ENCODE data around the gene C1QTNF12. TPM values are rescaled to one million over a fixed set of nuclear protein-coding genes. Genes with fewer than 3 reads are reported as not detected.

Gene C1QTNF12
- total RNA-seq, 2 donors from 2014 or later, result not detected

GRCh38 chr1:1273512-1274298 is 27.2 kb upstream of the C1QTNF12 start, which contains the start of gene UBE2J2:
UBE2J2 (minus strand) TSS chr1:1273854; CDS start chr1:1267992, 5,862 bp downstream.
- Histone ChIP-seq H3K27me3 (no peaks in the 10 kb centered on the region), H3K9me3 (no peaks in the 10 kb centered on the region), H3K4me3 (peak within 1 kb of the TSS; percentile 95 to 96), H3K36me3 (no peaks in the 10 kb centered on the region), H3K4me1 (peaks cover 0 to 49% of the 10 kb centered on the region in 2 donors), H3K27ac (peak within 1 kb of the TSS; percentile 84 to 89)
- TF ChIP-seq CTCF (IDR thresholded peaks at IDR 0.05), result peak in 1 of 2 donors; percentile 33
- peak; percentile 90 for DNase-seq (ENCODE audit: low spot score)

GRCh38 chr1:1273209-1273511 is 26.6 kb upstream of the C1QTNF12 start:
- DNase-seq (ENCODE audit: low spot score), result no peak
- H3K27ac ChIP-seq, result peak overlapping the region; percentile 84 to 89
- no peak for TF ChIP-seq CTCF (IDR thresholded peaks at IDR 0.05)
- H3K27me3 ChIP-seq, result no peaks in the 10 kb centered on the region
- peak overlapping the region; percentile 95 to 96 for H3K4me3 ChIP-seq
- no peaks in the 10 kb centered on the region for H3K9me3 ChIP-seq
- peaks cover under 1% of the 10 kb centered on the region for H3K36me3 ChIP-seq
- H3K4me1 ChIP-seq, result peaks cover 0 to 49% of the 10 kb centered on the region in 2 donors

GRCh38 chr1:1272341-1273208 is 26.1 kb upstream of the C1QTNF12 start:
- DNase-seq (ENCODE audit: low spot score), result no peak
- Histone ChIP-seq H3K4me1 (peaks cover 0 to 49% of the 10 kb centered on the region in 2 donors), H3K27ac (peak overlapping the region; percentile 84 to 89), H3K27me3 (no peaks in the 10 kb centered on the region), H3K36me3 (peaks cover 6% of the 10 kb centered on the region), H3K9me3 (no peaks in the 10 kb centered on the region), H3K4me3 (peak overlapping the region; percentile 95 to 96)
- no peak for TF ChIP-seq CTCF (IDR thresholded peaks at IDR 0.05)

- no peak for DNase-seq (ENCODE audit: low spot score)
- Histone ChIP-seq H3K4me3 (peak overlapping the region in 1 of 2 donors; percentile 6), H3K4me1 (peaks cover 0 to 49% of the 10 kb centered on the region in 2 donors), H3K9me3 (no peaks in the 10 kb centered on the region), H3K36me3 (peaks cover 16% of the 10 kb centered on the region), H3K27me3 (no peaks in the 10 kb centered on the region), H3K27ac (no peak overlapping the region)
- TF ChIP-seq CTCF (IDR thresholded peaks at IDR 0.05), result no peak
These were observed 24.3 kb upstream of the C1QTNF12 start for GRCh38 chr1:1270813-1271212.

- peaks cover 36% of the 10 kb centered on the region for H3K36me3 ChIP-seq
- H3K4me1 ChIP-seq, result peaks cover 0 to 39% of the 10 kb centered on the region in 2 donors
- no peak for DNase-seq (ENCODE audit: low spot score)
These were observed 21.8 kb upstream of the C1QTNF12 start for GRCh38 chr1:1268284-1268682.

More at GRCh38 chr1:1268284-1268682, 21.8 kb upstream of the C1QTNF12 start:
- no peak overlapping the region for H3K4me3 ChIP-seq
- H3K9me3 ChIP-seq, result no peaks in the 10 kb centered on the region
- no peaks in the 10 kb centered on the region for H3K27me3 ChIP-seq
- no peak overlapping the region for H3K27ac ChIP-seq
- TF ChIP-seq CTCF (IDR thresholded peaks at IDR 0.05), result no peak
